Upper lobe of left lung (tissue), 4 donors: ENCODE measurements around the gene FTO.

Source experiments
- EP300 ChIP-seq, 4 donors: sonication (generic); formaldehyde crosslinking; IDR thresholded peaks; one replicate each; pipeline ENCODE4 v1.5.1; 2017; ENCODE audit warnings: antibody characterized with exemption in 4 of 4, control low read depth in 2 of 4
- POLR2A ChIP-seq, 4 donors: fragments of 450-650 bp; IDR thresholded peaks; one replicate each; pipeline ENCODE4 v1.5.1; 2016 to 2017; ENCODE audit warnings: antibody characterized with exemption in 4 of 4, mild to moderate bottlenecking in 2 of 4
- POLR2AphosphoS5 ChIP-seq, 2 donors: sonication (generic); formaldehyde crosslinking; IDR thresholded peaks; one replicate each; pipeline ENCODE4 v1.5.1; 2017; ENCODE audit warnings: antibody characterized with exemption in 2 of 2
- TF ChIP-seq, protein P1 (sequence below), 6 experiments: fragments of 450-650 bp in 4 of 6; fragments of 200-600 bp in 2 of 6; sonication (generic) in 2 of 6; IDR thresholded peaks; one replicate each; pipeline ENCODE4 v1.5.1; 2016 to 2019; ENCODE audit warnings: antibody characterized with exemption in 6 of 6

DNA sequence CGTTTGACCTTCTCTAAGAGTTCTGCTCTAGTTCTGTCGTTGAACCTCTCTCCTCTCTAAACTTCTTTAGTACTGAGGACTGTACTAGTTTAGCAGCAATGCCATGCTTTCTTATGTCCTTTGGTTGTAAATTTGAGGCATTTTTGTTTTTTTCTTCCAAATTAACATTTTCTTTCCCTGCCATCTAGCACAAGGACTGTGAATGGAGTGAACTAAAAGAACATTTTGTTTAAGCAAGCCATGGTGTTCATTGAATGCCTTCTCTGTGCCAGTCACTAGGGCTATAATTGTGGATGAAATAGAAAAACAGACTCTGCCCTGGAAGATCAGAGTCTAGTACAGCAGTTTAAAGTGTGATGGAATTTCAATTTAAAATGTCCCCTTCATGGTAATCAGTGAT is 137.9 kb downstream of the FTO start:
- TF ChIP-seq, protein P1, sequence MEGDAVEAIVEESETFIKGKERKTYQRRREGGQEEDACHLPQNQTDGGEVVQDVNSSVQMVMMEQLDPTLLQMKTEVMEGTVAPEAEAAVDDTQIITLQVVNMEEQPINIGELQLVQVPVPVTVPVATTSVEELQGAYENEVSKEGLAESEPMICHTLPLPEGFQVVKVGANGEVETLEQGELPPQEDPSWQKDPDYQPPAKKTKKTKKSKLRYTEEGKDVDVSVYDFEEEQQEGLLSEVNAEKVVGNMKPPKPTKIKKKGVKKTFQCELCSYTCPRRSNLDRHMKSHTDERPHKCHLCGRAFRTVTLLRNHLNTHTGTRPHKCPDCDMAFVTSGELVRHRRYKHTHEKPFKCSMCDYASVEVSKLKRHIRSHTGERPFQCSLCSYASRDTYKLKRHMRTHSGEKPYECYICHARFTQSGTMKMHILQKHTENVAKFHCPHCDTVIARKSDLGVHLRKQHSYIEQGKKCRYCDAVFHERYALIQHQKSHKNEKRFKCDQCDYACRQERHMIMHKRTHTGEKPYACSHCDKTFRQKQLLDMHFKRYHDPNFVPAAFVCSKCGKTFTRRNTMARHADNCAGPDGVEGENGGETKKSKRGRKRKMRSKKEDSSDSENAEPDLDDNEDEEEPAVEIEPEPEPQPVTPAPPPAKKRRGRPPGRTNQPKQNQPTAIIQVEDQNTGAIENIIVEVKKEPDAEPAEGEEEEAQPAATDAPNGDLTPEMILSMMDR (IDR thresholded peaks at IDR 0.05): no peak
- TF ChIP-seq POLR2A (IDR thresholded peaks at IDR 0.05) (no peak), EP300 (IDR thresholded peaks at IDR 0.05) (no peak), POLR2AphosphoS5 (IDR thresholded peaks at IDR 0.05) (no peak)
